Hepatocyte (in vitro differentiated cells): ENCODE measurements around the gene COL19A1. TPM values are rescaled to one million over a fixed set of nuclear protein-coding genes. Genes with fewer than 3 reads are reported as not detected.

Experiments used
- DNase-seq: peaks from one replicate; pipeline ENCODE4 v3.0.0-alpha.2; 2016; ENCODE audit warnings: low spot score
- H2AFZ ChIP-seq: fragments of 200-600 bp; sonication (generic); 2 replicates; pipeline ENCODE4 v1.6.0; 2016; ENCODE audit warnings: antibody characterized with exemption, mild to moderate bottlenecking
- H3K27ac ChIP-seq: fragments of 200-600 bp; sonication (generic); 2 replicates; pipeline ENCODE4 v1.5.1; 2016; ENCODE audit warnings: mild to moderate bottlenecking
- H3K27me3 ChIP-seq: fragments of 200-600 bp; sonication (generic); 2 replicates; pipeline ENCODE4 v1.6.1; 2016
- H3K36me3 ChIP-seq: fragments of 200-600 bp; sonication (generic); replicated peaks from 2 replicates; pipeline ENCODE4 v1.5.1; 2016; ENCODE audit warnings: low read depth; ENCODE audit not compliant: insufficient read depth
- H3K4me1 ChIP-seq: fragments of 200-600 bp; sonication (generic); 2 replicates; pipeline ENCODE4 v1.5.1; 2016; ENCODE audit warnings: mild to moderate bottlenecking, moderate library complexity; ENCODE audit not compliant: insufficient read depth
- H3K4me2 ChIP-seq: fragments of 200-600 bp; sonication (generic); 2 replicates; pipeline ENCODE4 v1.6.0; 2016
- H3K4me3 ChIP-seq: fragments of 200-600 bp; sonication (generic); 2 replicates; pipeline ENCODE4 v1.5.1; 2016; ENCODE audit warnings: mild to moderate bottlenecking
- H3K79me2 ChIP-seq: fragments of 200-600 bp; sonication (generic); 2 replicates; pipeline ENCODE4 v1.6.0; 2017; ENCODE audit warnings: mild to moderate bottlenecking
- H3K9me2 ChIP-seq: fragments of 200-600 bp; sonication (generic); replicated peaks from 2 replicates; pipeline ENCODE4 v1.6.0; 2017; ENCODE audit warnings: mild to moderate bottlenecking; ENCODE audit not compliant: insufficient read depth
- H3K9me3 ChIP-seq: fragments of 200-600 bp; sonication (generic); 2 replicates; pipeline ENCODE4 v1.5.1; 2016; ENCODE audit warnings: low read depth, mild to moderate bottlenecking
- H4K20me1 ChIP-seq: fragments of 200-600 bp; sonication (generic); 2 replicates; pipeline ENCODE4 v1.6.0; 2016; ENCODE audit warnings: mild to moderate bottlenecking; ENCODE audit not compliant: insufficient read depth, poor library complexity, severe bottlenecking
- EZH2 ChIP-seq: fragments of 200-600 bp; sonication (generic); IDR thresholded peaks from 2 replicates; pipeline ENCODE4 v1.6.1; 2016; ENCODE audit warnings: antibody characterized with exemption, mild to moderate bottlenecking, borderline replicate concordance
- EZH2phosphoT487 ChIP-seq: fragments of 200-600 bp; sonication (generic); IDR thresholded peaks from one replicate; pipeline ENCODE4 v1.6.1; 2018; ENCODE audit warnings: antibody characterized with exemption, mild to moderate bottlenecking, low read depth, moderate library complexity; ENCODE audit not compliant: unreplicated experiment, severe bottlenecking
- WGBS: methylation state at CpG from one replicate; pipeline ENCODE4 v1.1.6; 2016; ENCODE audit warnings: low lambda C conversion rate; ENCODE audit errors: missing lambda C conversion rate; 5-methylcytosine and 5-hydroxymethylcytosine counted together
- polyA plus RNA-seq: library from polyadenylated mRNA; unstranded; fragments of >200 nt; fragmentation: Nextera tagmentation; extraction: Ambion mirVana; gene quantifications from 2 replicates; pipeline ENCODE4 v1.2.1, GENCODE V29; 2016
- total RNA-seq: library from RNA; depleted of rRNA; stranded (reverse); fragments of >200 nt; gene quantifications from 2 replicates; pipeline ENCODE4 v1.2.3, GENCODE V29; 2014
- TF ChIP-seq, protein P1 (sequence below): fragments of 200-600 bp; sonication (generic); IDR thresholded peaks from 2 replicates; pipeline ENCODE4 v1.5.1; 2016; ENCODE audit warnings: antibody characterized with exemption, mild to moderate bottlenecking; ENCODE audit not compliant: poor library complexity

Gene COL19A1
- total and polyA plus RNA-seq, 2 experiments from 2014 or later: 1.1 to 1.2 TPM

DNA sequence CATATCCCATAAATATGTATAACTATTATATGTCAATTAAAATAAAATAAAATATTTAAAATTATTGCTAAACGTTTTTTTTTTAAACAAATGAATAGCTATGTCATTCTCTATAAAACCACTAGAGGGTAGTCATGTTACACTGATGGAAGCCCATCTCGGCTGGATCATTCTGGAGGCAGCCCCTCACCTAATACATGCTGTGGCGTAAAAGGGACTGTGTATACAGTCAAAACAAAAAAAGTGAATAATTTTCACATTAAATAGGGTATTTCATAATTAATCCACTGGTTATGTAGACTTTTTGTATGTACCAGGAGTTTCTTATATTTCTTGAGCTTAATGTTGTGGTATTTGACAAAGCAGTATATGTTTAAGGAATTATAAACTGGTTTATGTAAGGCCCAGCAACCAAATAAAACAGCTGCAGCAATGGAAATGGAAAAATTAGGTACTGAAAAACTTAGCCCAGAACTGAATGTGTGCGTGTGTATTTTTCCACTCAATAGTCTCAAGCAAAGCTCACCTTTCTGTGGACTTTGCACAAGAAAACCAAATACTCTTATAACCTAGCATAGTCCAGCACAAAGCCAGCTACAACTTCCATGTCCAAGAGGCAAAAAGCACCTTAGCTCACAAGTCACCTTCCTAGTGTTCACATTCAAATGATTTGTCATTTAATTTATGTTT is 354.8 kb downstream of the COL19A1 start:
- H3K9me2 ChIP-seq: no peaks in the 10 kb centered on the region
- peak overlapping the region; percentile 48 for H3K4me2 ChIP-seq
- H3K36me3 ChIP-seq: no peaks in the 10 kb centered on the region
- H3K27me3 ChIP-seq: no peaks in the 10 kb centered on the region
- no peaks in the 10 kb centered on the region for H4K20me1 ChIP-seq
- WGBS: 26% methylated on average over 4 of the region's 4 CpGs
- DNase-seq: peak; percentile 66
- peaks cover 13% of the 10 kb centered on the region for H3K4me1 ChIP-seq
- H3K79me2 ChIP-seq: no peaks in the 10 kb centered on the region
- TF ChIP-seq EZH2: no peak
- no peak for TF ChIP-seq EZH2phosphoT487
- TF ChIP-seq, protein P1, sequence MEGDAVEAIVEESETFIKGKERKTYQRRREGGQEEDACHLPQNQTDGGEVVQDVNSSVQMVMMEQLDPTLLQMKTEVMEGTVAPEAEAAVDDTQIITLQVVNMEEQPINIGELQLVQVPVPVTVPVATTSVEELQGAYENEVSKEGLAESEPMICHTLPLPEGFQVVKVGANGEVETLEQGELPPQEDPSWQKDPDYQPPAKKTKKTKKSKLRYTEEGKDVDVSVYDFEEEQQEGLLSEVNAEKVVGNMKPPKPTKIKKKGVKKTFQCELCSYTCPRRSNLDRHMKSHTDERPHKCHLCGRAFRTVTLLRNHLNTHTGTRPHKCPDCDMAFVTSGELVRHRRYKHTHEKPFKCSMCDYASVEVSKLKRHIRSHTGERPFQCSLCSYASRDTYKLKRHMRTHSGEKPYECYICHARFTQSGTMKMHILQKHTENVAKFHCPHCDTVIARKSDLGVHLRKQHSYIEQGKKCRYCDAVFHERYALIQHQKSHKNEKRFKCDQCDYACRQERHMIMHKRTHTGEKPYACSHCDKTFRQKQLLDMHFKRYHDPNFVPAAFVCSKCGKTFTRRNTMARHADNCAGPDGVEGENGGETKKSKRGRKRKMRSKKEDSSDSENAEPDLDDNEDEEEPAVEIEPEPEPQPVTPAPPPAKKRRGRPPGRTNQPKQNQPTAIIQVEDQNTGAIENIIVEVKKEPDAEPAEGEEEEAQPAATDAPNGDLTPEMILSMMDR: peak; percentile 82
- H2AFZ ChIP-seq: peak overlapping the region; percentile 17
- peak overlapping the region; percentile 32 for H3K27ac ChIP-seq
- no peak overlapping the region for H3K4me3 ChIP-seq
- H3K9me3 ChIP-seq: no peaks in the 10 kb centered on the region

DNA sequence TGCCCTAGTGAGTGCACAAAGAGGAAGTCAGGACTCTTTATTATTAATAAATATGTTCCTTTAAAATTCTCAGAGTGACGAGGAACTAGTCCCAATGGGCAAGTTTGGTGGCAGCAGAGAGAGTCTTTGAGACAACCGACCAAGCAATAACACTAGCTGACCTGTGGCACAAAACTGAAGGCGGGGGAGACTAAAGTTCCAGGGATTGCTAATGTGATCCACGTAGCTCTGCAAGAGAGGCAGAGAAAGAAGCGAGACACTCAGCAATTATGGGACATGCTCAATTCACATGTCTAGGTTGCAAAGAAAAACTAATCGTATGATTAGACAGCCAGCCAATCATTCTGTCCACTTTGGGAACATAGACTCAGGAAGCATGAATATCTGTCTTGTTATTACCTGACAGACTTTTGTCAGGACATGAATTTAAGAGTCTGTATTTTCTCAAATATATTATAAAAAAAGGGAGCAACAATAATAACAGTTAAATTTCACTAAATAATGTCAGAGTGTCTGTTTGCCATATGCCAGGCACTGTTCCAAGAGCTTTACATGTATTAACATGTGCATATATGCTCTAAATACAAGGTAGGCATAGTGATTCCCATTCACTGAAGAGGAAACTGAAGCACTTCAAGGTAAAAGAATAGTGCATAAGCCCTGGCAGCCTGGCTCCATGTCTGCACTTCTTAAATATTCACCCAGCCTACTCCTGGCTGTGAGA is 355.5 kb downstream of the COL19A1 start:
- Histone ChIP-seq H3K27ac (peak overlapping the region; percentile 32), H3K27me3 (no peaks in the 10 kb centered on the region), H3K9me2 (no peaks in the 10 kb centered on the region), H3K4me2 (peak overlapping the region; percentile 48), H3K79me2 (no peaks in the 10 kb centered on the region), H3K36me3 (no peaks in the 10 kb centered on the region), H4K20me1 (no peaks in the 10 kb centered on the region), H3K4me1 (peaks cover 13% of the 10 kb centered on the region), H2AFZ (peak overlapping the region; percentile 17), H3K9me3 (no peaks in the 10 kb centered on the region), H3K4me3 (no peak overlapping the region)
- TF ChIP-seq EZH2phosphoT487 (no peak), EZH2 (no peak)
- TF ChIP-seq, protein P1: no peak
- DNase-seq: no peak
- 79% methylated on average over 6 of the region's 6 CpGs for WGBS

DNA sequence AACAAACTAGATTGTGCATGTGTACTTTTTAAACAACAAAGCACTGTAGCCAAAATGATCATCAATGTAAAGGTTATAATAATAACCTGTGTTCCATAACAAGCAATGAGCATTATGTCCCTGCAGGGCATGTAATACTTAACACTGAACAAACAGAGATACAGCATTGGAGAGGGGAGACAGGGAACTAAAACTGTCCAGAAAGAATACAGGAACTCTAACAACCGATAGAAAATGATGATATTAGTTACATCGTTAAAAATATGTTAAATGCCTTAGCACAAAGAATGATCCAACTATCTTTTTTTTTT is 356.0 kb downstream of the COL19A1 start:
- no peaks in the 10 kb centered on the region for H3K9me3 ChIP-seq
- TF ChIP-seq EZH2phosphoT487 (no peak), EZH2 (no peak)
- TF ChIP-seq, protein P1: no peak
- H3K9me2 ChIP-seq: no peaks in the 10 kb centered on the region
- no peaks in the 10 kb centered on the region for H3K79me2 ChIP-seq
- H2AFZ ChIP-seq: peak overlapping the region; percentile 17
- H3K4me2 ChIP-seq: peak overlapping the region; percentile 48
- peaks cover 13% of the 10 kb centered on the region for H3K4me1 ChIP-seq
- no peak overlapping the region for H3K4me3 ChIP-seq
- H3K36me3 ChIP-seq: no peaks in the 10 kb centered on the region
- no peak overlapping the region for H3K27ac ChIP-seq
- no peaks in the 10 kb centered on the region for H4K20me1 ChIP-seq
- no peaks in the 10 kb centered on the region for H3K27me3 ChIP-seq
- no peak for DNase-seq
- WGBS: 75% methylated on average over 2 of the region's 2 CpGs
